Glutamatergic neuron (in vitro differentiated cells): Measurements from ENCODE around the gene RELB. TPM values are rescaled to one million over a fixed set of nuclear protein-coding genes. Genes with fewer than 3 reads are reported as not detected.
A peak's percentile ranks its signal among the peaks of the same experiment; 100 is the strongest.

Experiments
- DNase-seq: peaks from one replicate; pipeline ENCODE4 v3.0.0; 2022
- H3K27ac Mint-ChIP-seq: one replicate; pipeline ENCODE4 v1.8.0; 2020; ENCODE audit warnings: mild to moderate bottlenecking, mixed read lengths, inconsistent platforms; ENCODE audit not compliant: unreplicated experiment
- H3K27me3 Mint-ChIP-seq: one replicate; pipeline ENCODE4 v1.8.0; 2020; ENCODE audit warnings: mild to moderate bottlenecking, moderate library complexity, mixed read lengths, inconsistent platforms; ENCODE audit not compliant: unreplicated experiment
- H3K36me3 Mint-ChIP-seq: one replicate; pipeline ENCODE4 v1.8.0; 2020; ENCODE audit warnings: mild to moderate bottlenecking, mixed read lengths, inconsistent platforms; ENCODE audit not compliant: unreplicated experiment
- H3K4me1 Mint-ChIP-seq: one replicate; pipeline ENCODE4 v1.8.0; 2020; ENCODE audit warnings: mild to moderate bottlenecking, low read depth, mixed read lengths, inconsistent platforms; ENCODE audit not compliant: unreplicated experiment
- H3K4me3 Mint-ChIP-seq: one replicate; pipeline ENCODE4 v1.8.0; 2020; ENCODE audit warnings: mild to moderate bottlenecking, mixed read lengths, inconsistent platforms; ENCODE audit not compliant: unreplicated experiment
- H3K9me3 Mint-ChIP-seq: one replicate; pipeline ENCODE4 v1.8.0; 2020; ENCODE audit warnings: mild to moderate bottlenecking, moderate library complexity, mixed read lengths, inconsistent platforms; ENCODE audit not compliant: unreplicated experiment
- total RNA-seq: library from RNA; stranded (reverse); fragmentation: NEBNext Ultra II Directional; extraction: Animal tissue kit (Norgen Biotek cat#: 25700); gene quantifications from one replicate; pipeline ENCODE4 v1.2.1, GENCODE V29; 2021; ENCODE audit not compliant: unreplicated experiment
- TF ChIP-seq, protein P1 (sequence below): fragments of 200-600 bp; sonication (generic); IDR thresholded peaks from one replicate; pipeline ENCODE4 v1.5.0; 2021; ENCODE audit not compliant: partially characterized antibody, unreplicated experiment

RELB gene
- total RNA-seq, 1 donor from 2014 or later = 1.2 TPM

GRCh38 chr19:45071969-45072790, 70.9 kb downstream of the RELB start:
- Mint-ChIP-seq H3K27ac (peak overlapping the region; percentile 66), H3K9me3 (peaks cover 15% of the 10 kb centered on the region), H3K4me1 (peaks cover 16% of the 10 kb centered on the region), H3K27me3 (peaks cover 8% of the 10 kb centered on the region), H3K4me3 (peak overlapping the region; percentile 30), H3K36me3 (no peaks in the 10 kb centered on the region)
- TF ChIP-seq, protein P1, sequence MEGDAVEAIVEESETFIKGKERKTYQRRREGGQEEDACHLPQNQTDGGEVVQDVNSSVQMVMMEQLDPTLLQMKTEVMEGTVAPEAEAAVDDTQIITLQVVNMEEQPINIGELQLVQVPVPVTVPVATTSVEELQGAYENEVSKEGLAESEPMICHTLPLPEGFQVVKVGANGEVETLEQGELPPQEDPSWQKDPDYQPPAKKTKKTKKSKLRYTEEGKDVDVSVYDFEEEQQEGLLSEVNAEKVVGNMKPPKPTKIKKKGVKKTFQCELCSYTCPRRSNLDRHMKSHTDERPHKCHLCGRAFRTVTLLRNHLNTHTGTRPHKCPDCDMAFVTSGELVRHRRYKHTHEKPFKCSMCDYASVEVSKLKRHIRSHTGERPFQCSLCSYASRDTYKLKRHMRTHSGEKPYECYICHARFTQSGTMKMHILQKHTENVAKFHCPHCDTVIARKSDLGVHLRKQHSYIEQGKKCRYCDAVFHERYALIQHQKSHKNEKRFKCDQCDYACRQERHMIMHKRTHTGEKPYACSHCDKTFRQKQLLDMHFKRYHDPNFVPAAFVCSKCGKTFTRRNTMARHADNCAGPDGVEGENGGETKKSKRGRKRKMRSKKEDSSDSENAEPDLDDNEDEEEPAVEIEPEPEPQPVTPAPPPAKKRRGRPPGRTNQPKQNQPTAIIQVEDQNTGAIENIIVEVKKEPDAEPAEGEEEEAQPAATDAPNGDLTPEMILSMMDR = no peak
- DNase-seq = no peak

- TF ChIP-seq, protein P1 = no peak
- H3K36me3 Mint-ChIP-seq = no peaks in the 10 kb centered on the region
- peaks cover 7% of the 10 kb centered on the region for H3K27me3 Mint-ChIP-seq
- peaks cover 16% of the 10 kb centered on the region for H3K9me3 Mint-ChIP-seq
- DNase-seq = no peak
- peaks cover 15% of the 10 kb centered on the region for H3K4me1 Mint-ChIP-seq
- peak overlapping the region; percentile 78 for H3K27ac Mint-ChIP-seq
- peak overlapping the region; percentile 77 for H3K4me3 Mint-ChIP-seq
These were observed 73.6 kb downstream of the RELB start for GRCh38 chr19:45074744-45075300.

DNA sequence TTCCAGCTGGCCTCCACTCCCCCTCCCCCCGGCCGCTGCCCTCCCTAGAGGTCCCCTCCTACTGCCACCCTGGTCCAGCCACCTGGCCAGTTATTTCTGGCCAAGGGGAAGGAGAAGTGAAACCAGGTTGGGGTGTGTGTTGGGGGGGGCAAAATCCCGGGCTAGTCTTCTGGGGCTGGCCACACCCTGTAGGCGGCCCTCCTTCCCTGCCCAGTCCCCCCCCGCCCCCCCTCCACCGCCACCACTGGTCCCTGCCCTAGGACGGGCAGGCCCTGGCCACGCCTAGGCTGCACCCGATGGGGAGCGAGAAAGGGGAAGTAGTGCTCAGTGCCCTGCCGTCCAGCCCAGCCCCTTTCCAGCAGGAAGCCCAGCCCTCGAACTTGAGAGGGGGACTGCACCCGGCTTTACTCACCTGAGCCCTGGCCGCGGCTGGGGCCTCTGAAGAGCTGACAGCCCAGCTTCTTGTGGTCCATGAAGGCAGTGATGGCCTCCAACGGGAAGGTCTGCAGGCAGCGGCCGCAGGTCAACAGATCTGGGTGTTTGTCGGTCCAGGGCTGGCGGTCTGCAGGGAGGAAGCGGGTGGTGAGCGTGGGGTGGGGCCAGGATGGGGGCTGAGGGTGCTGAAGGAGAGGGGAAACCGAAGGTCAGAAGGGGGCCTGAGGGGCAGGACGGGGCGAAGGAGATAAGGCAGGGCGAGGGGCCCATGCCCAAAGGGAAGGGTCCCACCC, 74.2 kb downstream of the RELB start:
- DNase-seq = peak; percentile 64
- Mint-ChIP-seq H3K4me3 (peak overlapping the region; percentile 61), H3K27me3 (peaks cover 5% of the 10 kb centered on the region), H3K9me3 (peaks cover 13% of the 10 kb centered on the region), H3K27ac (peak overlapping the region; percentile 12), H3K36me3 (no peaks in the 10 kb centered on the region), H3K4me1 (peaks cover 15% of the 10 kb centered on the region)
- TF ChIP-seq, protein P1 = no peak

DNA sequence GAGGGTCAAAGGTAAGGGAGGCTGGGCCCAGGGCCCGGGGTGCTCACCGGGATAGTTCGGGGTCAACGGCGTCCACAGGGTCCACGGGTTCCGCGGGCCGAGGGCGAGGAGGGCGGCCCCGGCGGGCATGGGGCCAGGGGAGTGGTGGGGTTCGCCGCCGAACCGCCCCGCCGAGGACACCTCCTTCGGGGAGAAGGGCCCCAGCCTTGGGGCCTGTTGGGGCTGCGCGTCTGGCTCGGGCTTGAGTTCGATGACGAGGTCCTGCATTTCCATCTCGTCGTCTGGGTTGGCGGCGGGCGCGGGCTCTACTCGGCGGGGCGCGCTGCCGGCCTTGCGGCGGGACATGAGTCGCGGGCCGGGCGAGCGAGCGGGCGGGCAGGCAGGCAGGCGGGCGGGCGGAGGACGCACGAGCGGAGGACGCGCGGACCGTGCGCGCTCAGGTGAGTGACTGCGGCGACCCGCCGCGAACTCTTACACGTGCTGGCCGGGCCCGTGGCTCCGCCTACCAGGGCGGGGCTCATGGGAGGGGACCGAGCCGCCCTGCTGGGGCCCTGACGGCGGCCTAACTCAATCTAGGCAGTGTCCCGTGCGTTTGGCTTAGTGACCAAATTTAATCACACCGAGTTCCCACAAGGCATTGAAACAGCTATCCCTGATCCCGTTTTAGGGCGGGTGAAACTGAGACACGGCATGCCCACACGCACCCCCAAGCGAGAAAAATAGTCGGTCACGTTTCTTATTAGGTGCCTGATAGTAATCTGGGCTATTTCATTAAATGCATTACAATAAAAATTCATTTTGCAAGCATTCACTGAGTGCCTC, 75.0 kb downstream of the RELB start, which contains the start of gene ZNF296:
TSS of gene ZNF296 (minus strand) at position 450 of the 822 bp plus-strand sequence. CDS start at position 345, 105 bp downstream.
- Mint-ChIP-seq H3K27ac (peak within 1 kb of the TSS; percentile 96), H3K4me3 (peak within 1 kb of the TSS; percentile 69)

More for the DNA sequence above, 75.0 kb downstream of the RELB start, which contains the start of gene ZNF296:
- peak; percentile 74 for DNase-seq
- Mint-ChIP-seq H3K4me1 (peaks cover 18% of the 10 kb centered on the region), H3K36me3 (no peaks in the 10 kb centered on the region), H3K9me3 (peaks cover 11% of the 10 kb centered on the region), H3K27me3 (peaks cover 5% of the 10 kb centered on the region)
- TF ChIP-seq, protein P1 = no peak
